HEK293 (cell line): Measurements from ENCODE around the gene BAK1.

Source experiments
- CTCF ChIA-PET: fragments of 350-600 bp; formaldehyde crosslinking; extraction: SDS; loops from one replicate; lab custom pipeline; 2021; ENCODE audit warnings: antibody characterized with exemption; lab: Yijun Ruan, JAX
- POLR2A ChIA-PET: fragments of 300-600 bp; formaldehyde crosslinking; extraction: SDS; loops from one replicate; lab custom pipeline; 2020; ENCODE audit warnings: antibody characterized with exemption, inconsistent platforms; lab: Yijun Ruan, JAX
- H3K27ac ChIP-seq: fragments of 200-500 bp; sonication (Bioruptor generic); 2 replicates; pipeline ENCODE4 v1.5.1; 2014; ENCODE audit warnings: low read depth, low read length, control low read depth, inconsistent platforms; ENCODE audit errors: extremely low read depth
- H3K36me3 ChIP-seq, 2 experiments: fragments of 200-500 bp in 1 of 2; sonication (Bioruptor generic) in 1 of 2; 1 replicate in 1 of 2; 2 replicates in 1 of 2; pipeline ENCODE4 v1.5.1; 2014 to 2017; ENCODE audit warnings: inconsistent platforms in 2 of 2, low read length in 2 of 2; ENCODE audit not compliant: control insufficient read depth in 2 of 2, insufficient read depth in 1 of 2
- H3K4me1 ChIP-seq: fragments of 200-500 bp; sonication (Bioruptor generic); 2 replicates; pipeline ENCODE4 v1.5.1; 2014; ENCODE audit warnings: mild to moderate bottlenecking, low read length, inconsistent platforms; ENCODE audit not compliant: control insufficient read depth, insufficient read depth
- H3K4me3 ChIP-seq: 2 replicates; pipeline ENCODE4 v1.5.1; 2011; ENCODE audit warnings: low read depth, mild to moderate bottlenecking, control low read depth, low read length, moderate library complexity
- H3K9me3 ChIP-seq: fragments of 200-500 bp; sonication (Bioruptor generic); 2 replicates; pipeline ENCODE4 v1.5.1; 2014; ENCODE audit warnings: low read depth, low read length, inconsistent platforms; ENCODE audit not compliant: control insufficient read depth, insufficient read depth
- EGR2 ChIP-seq: fragments of 450-650 bp; formaldehyde crosslinking; IDR thresholded peaks from 2 replicates; pipeline ENCODE4 v1.5.1; 2016; ENCODE audit warnings: low read depth, missing biosample characterization, missing genetic modification characterization
- GLIS1 ChIP-seq: fragments of 450-650 bp; formaldehyde crosslinking; IDR thresholded peaks from 2 replicates; pipeline ENCODE4 v1.5.1; 2016; ENCODE audit warnings: missing biosample characterization, missing genetic modification characterization
- KLF1 ChIP-seq: fragments of 450-650 bp; formaldehyde crosslinking; IDR thresholded peaks from 2 replicates; pipeline ENCODE4 v1.5.1; 2016; ENCODE audit warnings: missing biosample characterization, missing genetic modification characterization
- RBAK ChIP-seq: fragments of 450-650 bp; formaldehyde crosslinking; IDR thresholded peaks from 2 replicates; pipeline ENCODE4 v1.5.1; 2016; ENCODE audit warnings: missing biosample characterization, missing genetic modification characterization
- TRIM28 ChIP-seq: IDR thresholded peaks from 2 replicates; pipeline ENCODE4 v1.6.1; 2011; ENCODE audit warnings: low read length, control low read depth, borderline replicate concordance
- WT1 ChIP-seq: fragments of 450-650 bp; formaldehyde crosslinking; IDR thresholded peaks from 2 replicates; pipeline ENCODE4 v1.5.1; 2016; ENCODE audit warnings: missing biosample characterization, missing genetic modification characterization
- YY1 ChIP-seq: fragments of 450-650 bp; formaldehyde crosslinking; IDR thresholded peaks from 2 replicates; pipeline ENCODE4 v1.5.1; 2018; ENCODE audit warnings: missing biosample characterization, missing genetic modification characterization
- ZNF214 ChIP-seq: fragments of 450-650 bp; formaldehyde crosslinking; IDR thresholded peaks from 2 replicates; pipeline ENCODE4 v1.5.1; 2017; ENCODE audit warnings: missing biosample characterization, mild to moderate bottlenecking, missing genetic modification characterization, borderline replicate concordance
- ZNF311 ChIP-seq: fragments of 450-650 bp; formaldehyde crosslinking; IDR thresholded peaks from 2 replicates; pipeline ENCODE4 v1.5.1; 2017; ENCODE audit warnings: missing biosample characterization, missing genetic modification characterization, borderline replicate concordance
- ZNF394 ChIP-seq: fragments of 450-650 bp; formaldehyde crosslinking; IDR thresholded peaks from 2 replicates; pipeline ENCODE4 v1.5.1; 2016; ENCODE audit warnings: missing biosample characterization, missing genetic modification characterization, mild to moderate bottlenecking, moderate library complexity, borderline replicate concordance
- ZNF530 ChIP-seq: fragments of 450-650 bp; formaldehyde crosslinking; IDR thresholded peaks from 2 replicates; pipeline ENCODE4 v1.5.1; 2016; ENCODE audit warnings: low read depth, missing biosample characterization, missing genetic modification characterization
- ZNF660 ChIP-seq: fragments of 450-650 bp; IDR thresholded peaks from 2 replicates; pipeline ENCODE4 v1.5.1; 2018; ENCODE audit warnings: missing biosample characterization, mild to moderate bottlenecking, missing genetic modification characterization
- ZNF776 ChIP-seq: fragments of 450-650 bp; formaldehyde crosslinking; IDR thresholded peaks from 2 replicates; pipeline ENCODE4 v1.5.0; 2017; ENCODE audit warnings: missing biosample characterization, missing genetic modification characterization, borderline replicate concordance
- TF ChIP-seq, protein P1 (sequence below): fragments of 450-650 bp; formaldehyde crosslinking; IDR thresholded peaks from 2 replicates; pipeline ENCODE4 v1.5.1; 2016; ENCODE audit warnings: missing biosample characterization, missing genetic modification characterization
- TF ChIP-seq, protein P2 (sequence below): fragments of 450-650 bp; formaldehyde crosslinking; IDR thresholded peaks from 2 replicates; pipeline ENCODE4 v1.5.1; 2016; ENCODE audit warnings: missing biosample characterization, missing genetic modification characterization
- TF ChIP-seq, protein P3 (sequence below): fragments of 450-650 bp; formaldehyde crosslinking; conservative IDR thresholded peaks from 2 replicates; pipeline ENCODE4 v1.5.1; 2016; ENCODE audit warnings: low read depth, missing biosample characterization, missing genetic modification characterization

The BAK1 gene

GRCh38 chr6:33627876-33628275 lies 47.8 kb upstream of the BAK1 start:
- Histone ChIP-seq H3K36me3 (peaks cover 0 to 3% of the 10 kb centered on the region in 2 experiments; a peak in 2 of 3 replicates), H3K27ac (no peak overlapping the region), H3K9me3 (no peaks in the 10 kb centered on the region), H3K4me3 (no peak overlapping the region), H3K4me1 (peaks cover 1% of the 10 kb centered on the region; the same call in 1 of the 2 replicates)
- ChIA-PET CTCF (no interaction called here), POLR2A (no interaction called here)
- no peak for TF ChIP-seq ZNF214 (tag by site-specific recombination)
- no peak for TF ChIP-seq RBAK (tag by site-specific recombination)
- TF ChIP-seq, protein P1, sequence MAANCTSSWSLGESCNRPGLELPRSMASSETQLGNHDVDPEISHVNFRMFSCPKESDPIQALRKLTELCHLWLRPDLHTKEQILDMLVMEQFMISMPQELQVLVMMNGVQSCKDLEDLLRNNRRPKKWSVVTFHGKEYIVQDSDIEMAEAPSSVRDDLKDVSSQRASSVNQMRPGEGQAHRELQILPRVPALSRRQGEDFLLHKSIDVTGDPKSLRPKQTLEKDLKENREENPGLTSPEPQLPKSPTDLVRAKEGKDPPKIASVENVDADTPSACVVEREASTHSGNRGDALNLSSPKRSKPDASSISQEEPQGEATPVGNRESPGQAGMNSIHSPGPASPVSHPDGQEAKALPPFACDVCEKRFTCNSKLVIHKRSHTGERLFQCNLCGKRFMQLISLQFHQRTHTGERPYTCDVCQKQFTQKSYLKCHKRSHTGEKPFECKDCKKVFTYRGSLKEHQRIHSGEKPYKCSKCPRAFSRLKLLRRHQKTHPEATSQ (tag by site-specific recombination): no peak
- TF ChIP-seq WT1 (tag by site-specific recombination): no peak
- no peak for TF ChIP-seq ZNF311 (tag by site-specific recombination)
- TF ChIP-seq ZNF530 (tag by site-specific recombination): no peak
- TF ChIP-seq TRIM28: no peak
- TF ChIP-seq KLF1 (tag by site-specific recombination): peak; percentile 75
- TF ChIP-seq ZNF776 (tag by site-specific recombination): no peak

DNA sequence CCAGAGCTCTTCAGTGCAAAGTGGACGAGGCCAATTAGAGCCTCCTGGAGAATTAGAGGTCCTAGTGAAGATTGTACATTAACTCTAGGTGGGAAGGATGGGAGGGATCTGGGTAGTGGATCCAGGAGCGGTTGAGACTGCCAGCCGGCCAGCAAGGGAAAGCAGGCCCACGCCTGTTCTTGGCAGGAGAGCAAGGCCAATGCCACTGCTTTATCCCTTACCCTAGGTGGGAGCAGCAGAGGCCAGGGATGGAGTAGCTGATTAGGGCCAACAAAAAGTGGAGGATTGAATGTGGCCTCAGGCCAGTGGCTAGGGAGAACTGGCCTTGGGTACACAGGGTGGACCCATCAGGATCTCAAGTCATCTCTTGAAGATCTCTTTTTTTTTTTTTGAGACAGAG lies 44.8 kb upstream of the BAK1 start:
- no peak overlapping the region for H3K27ac ChIP-seq
- H3K4me1 ChIP-seq: peaks cover 10% of the 10 kb centered on the region

DNA sequence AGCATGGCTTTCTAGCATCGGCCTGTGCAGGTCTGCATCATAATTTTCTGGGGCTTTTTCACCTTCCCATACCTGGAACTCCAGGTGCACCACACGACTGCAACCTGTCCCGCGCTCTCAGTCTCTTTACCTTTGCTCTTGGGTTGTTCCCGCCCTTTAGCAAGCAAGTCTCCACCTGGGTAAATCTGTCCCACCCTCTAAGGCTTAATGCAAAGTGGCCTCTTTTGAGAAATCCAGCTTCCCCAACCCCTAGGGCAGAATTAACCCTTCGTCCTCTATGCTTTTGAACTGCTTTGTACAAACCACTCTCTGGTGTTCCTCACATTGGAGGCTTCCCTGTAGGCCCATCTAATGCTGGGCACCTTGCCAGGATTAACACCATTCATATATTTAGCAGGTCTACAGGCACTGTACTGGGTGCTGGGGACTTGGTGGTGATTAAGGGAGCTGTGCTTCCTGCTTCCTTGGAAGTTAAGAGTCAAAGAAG lies 43.9 kb upstream of the BAK1 start:
- Histone ChIP-seq H3K9me3 (no peaks in the 10 kb centered on the region), H3K4me1 (peaks cover 10% of the 10 kb centered on the region), H3K27ac (no peak overlapping the region), H3K36me3 (peaks cover 0 to 3% of the 10 kb centered on the region in 2 experiments; a peak in 2 of 3 replicates), H3K4me3 (no peak overlapping the region)
- 0 out of 2 replicates have a peak, but pooled peaks have one; percentile 40 for TF ChIP-seq ZNF660 (tag by site-specific recombination)
- TF ChIP-seq GLIS1 (tag by site-specific recombination): no peak
- ChIA-PET POLR2A (interaction anchor here (4.2 kb wide), 1 partner anchor 9 kb away, joined by 19 read pairs; no protein-coding TSS in a partner anchor), CTCF (interaction anchor here (2.4 to 3.1 kb wide), 2 partner anchors 8 to 77 kb away, joined by 9 to 22 read pairs; no protein-coding TSS in a partner anchor)

More for the DNA sequence above, 44.8 kb upstream of the BAK1 start:
- ChIA-PET POLR2A (no interaction called here), CTCF (interaction anchor here (0.6 to 3.1 kb wide), 4 partner anchors 7 to 239 kb away, joined by 3 to 22 read pairs (median 8); no protein-coding TSS in a partner anchor)
- TF ChIP-seq YY1 (tag by site-specific recombination) (no peak), ZNF394 (peak; percentile 46; the same call in 1 of the 2 replicates)
- TF ChIP-seq, all 188 proteins: peak for 1
- no peak overlapping the region for H3K4me3 ChIP-seq
- peaks cover 0 to 3% of the 10 kb centered on the region in 2 experiments; a peak in 2 of 3 replicates for H3K36me3 ChIP-seq
- H3K9me3 ChIP-seq: no peaks in the 10 kb centered on the region

- peak overlapping the region; percentile 77; the same call in 1 of the 2 replicates for H3K27ac ChIP-seq
- H3K4me1 ChIP-seq: peaks cover 10% of the 10 kb centered on the region
- ChIA-PET POLR2A (interaction anchor here (1.0 to 4.2 kb wide), 7 partner anchors 9 to 306 kb away, joined by 3 to 19 read pairs (median 3); partner anchors contain the start of genes BAK1 and UQCC2), CTCF (interaction anchor here (0.6 to 3.1 kb wide), 5 partner anchors 10 to 43 kb away, joined by 3 to 22 read pairs (median 5); partner anchors contain the start of gene BAK1)
- H3K4me3 ChIP-seq: no peak overlapping the region
- H3K36me3 ChIP-seq: peaks cover 0 to 3% of the 10 kb centered on the region in 2 experiments; a peak in 2 of 3 replicates
- no peaks in the 10 kb centered on the region for H3K9me3 ChIP-seq
- TF ChIP-seq EGR2 (tag by site-specific recombination) (0 out of 2 replicates have a peak, but pooled peaks have one; percentile 23), KLF1 (tag by site-specific recombination) (peak; percentile 75), GLIS1 (tag by site-specific recombination) (peak; percentile 67), ZNF776 (tag by site-specific recombination) (no peak)
- TF ChIP-seq, protein P2, sequence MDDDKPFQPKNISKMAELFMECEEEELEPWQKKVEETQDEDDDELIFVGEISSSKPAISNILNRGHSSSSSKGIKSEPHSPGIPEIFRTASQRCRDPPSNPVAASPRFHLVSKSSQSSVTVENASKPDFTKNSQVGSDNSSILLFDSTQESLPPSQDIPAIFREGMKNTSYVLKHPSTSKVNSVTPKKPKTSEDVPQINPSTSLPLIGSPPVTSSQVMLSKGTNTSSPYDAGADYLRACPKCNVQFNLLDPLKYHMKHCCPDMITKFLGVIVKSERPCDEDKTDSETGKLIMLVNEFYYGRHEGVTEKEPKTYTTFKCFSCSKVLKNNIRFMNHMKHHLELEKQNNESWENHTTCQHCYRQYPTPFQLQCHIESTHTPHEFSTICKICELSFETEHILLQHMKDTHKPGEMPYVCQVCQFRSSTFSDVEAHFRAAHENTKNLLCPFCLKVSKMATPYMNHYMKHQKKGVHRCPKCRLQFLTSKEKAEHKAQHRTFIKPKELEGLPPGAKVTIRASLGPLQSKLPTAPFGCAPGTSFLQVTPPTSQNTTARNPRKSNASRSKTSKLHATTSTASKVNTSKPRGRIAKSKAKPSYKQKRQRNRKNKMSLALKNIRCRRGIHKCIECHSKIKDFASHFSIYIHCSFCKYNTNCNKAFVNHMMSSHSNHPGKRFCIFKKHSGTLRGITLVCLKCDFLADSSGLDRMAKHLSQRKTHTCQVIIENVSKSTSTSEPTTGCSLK (tag by site-specific recombination): no peak
- TF ChIP-seq, protein P3, sequence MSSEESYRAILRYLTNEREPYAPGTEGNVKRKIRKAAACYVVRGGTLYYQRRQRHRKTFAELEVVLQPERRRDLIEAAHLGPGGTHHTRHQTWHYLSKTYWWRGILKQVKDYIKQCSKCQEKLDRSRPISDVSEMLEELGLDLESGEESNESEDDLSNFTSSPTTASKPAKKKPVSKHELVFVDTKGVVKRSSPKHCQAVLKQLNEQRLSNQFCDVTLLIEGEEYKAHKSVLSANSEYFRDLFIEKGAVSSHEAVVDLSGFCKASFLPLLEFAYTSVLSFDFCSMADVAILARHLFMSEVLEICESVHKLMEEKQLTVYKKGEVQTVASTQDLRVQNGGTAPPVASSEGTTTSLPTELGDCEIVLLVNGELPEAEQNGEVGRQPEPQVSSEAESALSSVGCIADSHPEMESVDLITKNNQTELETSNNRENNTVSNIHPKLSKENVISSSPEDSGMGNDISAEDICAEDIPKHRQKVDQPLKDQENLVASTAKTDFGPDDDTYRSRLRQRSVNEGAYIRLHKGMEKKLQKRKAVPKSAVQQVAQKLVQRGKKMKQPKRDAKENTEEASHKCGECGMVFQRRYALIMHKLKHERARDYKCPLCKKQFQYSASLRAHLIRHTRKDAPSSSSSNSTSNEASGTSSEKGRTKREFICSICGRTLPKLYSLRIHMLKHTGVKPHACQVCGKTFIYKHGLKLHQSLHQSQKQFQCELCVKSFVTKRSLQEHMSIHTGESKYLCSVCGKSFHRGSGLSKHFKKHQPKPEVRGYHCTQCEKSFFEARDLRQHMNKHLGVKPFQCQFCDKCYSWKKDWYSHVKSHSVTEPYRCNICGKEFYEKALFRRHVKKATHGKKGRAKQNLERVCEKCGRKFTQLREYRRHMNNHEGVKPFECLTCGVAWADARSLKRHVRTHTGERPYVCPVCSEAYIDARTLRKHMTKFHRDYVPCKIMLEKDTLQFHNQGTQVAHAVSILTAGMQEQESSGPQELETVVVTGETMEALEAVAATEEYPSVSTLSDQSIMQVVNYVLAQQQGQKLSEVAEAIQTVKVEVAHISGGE (tag by site-specific recombination): no peak
Observed at GRCh38 chr6:33622456-33623431, 42.7 kb upstream of the BAK1 start.
